Liver (tissue), 9 donors: ENCODE data around the gene SLC32A1. TPM values are rescaled to one million over a fixed set of nuclear protein-coding genes. Genes with fewer than 3 reads are reported as not detected.

Experiments
- DNase-seq: peaks from one replicate; pipeline ENCODE4 v3.0.0-alpha.2; 2017; ENCODE audit warnings: low spot score
- H3K27ac ChIP-seq, 2 donors: one replicate each; pipeline ENCODE4 v1.7.0; 2013; ENCODE audit warnings: inconsistent platforms in 2 of 2, low read length in 2 of 2, control low read depth in 1 of 2, low read depth in 1 of 2, mild to moderate bottlenecking in 1 of 2
- H3K27me3 ChIP-seq, 4 donors: one replicate each; pipeline versions ENCODE4 v1.6.1 to v1.7.0; 2013; ENCODE audit warnings: low read length in 3 of 4, inconsistent platforms in 1 of 4, mild to moderate bottlenecking in 1 of 4, moderate library complexity in 1 of 4; ENCODE audit not compliant: control insufficient read depth in 4 of 4, insufficient read depth in 4 of 4
- H3K36me3 ChIP-seq, 4 donors: one replicate each; pipeline versions ENCODE4 v1.6.1 to v1.7.0; 2013; ENCODE audit warnings: low read length in 3 of 4, mild to moderate bottlenecking in 3 of 4, low read depth in 1 of 4, moderate library complexity in 1 of 4; ENCODE audit not compliant: control insufficient read depth in 4 of 4, insufficient read depth in 3 of 4
- H3K4me1 ChIP-seq, 4 donors: one replicate each; pipeline versions ENCODE4 v1.6.1 to v1.7.0; 2013; ENCODE audit warnings: low read length in 3 of 4, mild to moderate bottlenecking in 3 of 4, moderate library complexity in 1 of 4; ENCODE audit not compliant: control insufficient read depth in 4 of 4, insufficient read depth in 4 of 4
- H3K4me3 ChIP-seq, 3 donors: one replicate each; pipeline versions ENCODE4 v1.6.1 to v1.7.0; 2013; ENCODE audit warnings: low read length in 3 of 3, control low read depth in 1 of 3, low read depth in 1 of 3, mild to moderate bottlenecking in 1 of 3
- H3K9ac ChIP-seq, 2 donors: one replicate each; pipeline ENCODE4 v1.7.0; 2013; ENCODE audit warnings: low read length in 2 of 2, mild to moderate bottlenecking in 2 of 2, moderate library complexity in 2 of 2, control low read depth in 1 of 2, low read depth in 1 of 2
- H3K9me3 ChIP-seq, 4 donors: one replicate each; pipeline versions ENCODE4 v1.6.1 to v1.7.0; 2013; ENCODE audit warnings: low read length in 3 of 4; ENCODE audit not compliant: control insufficient read depth in 4 of 4
- EGR1 ChIP-seq, 2 donors: IDR thresholded peaks; 2 replicates each; pipeline ENCODE4 v1.6.1; 2016 to 2018; ENCODE audit warnings: antibody characterized with exemption in 2 of 2, low read depth in 2 of 2
- FOXA1 ChIP-seq: IDR thresholded peaks from 2 replicates; pipeline ENCODE4 v1.6.1; 2016; ENCODE audit warnings: antibody characterized with exemption
- FOXA2 ChIP-seq: IDR thresholded peaks from 2 replicates; pipeline ENCODE4 v1.6.1; 2016; ENCODE audit warnings: antibody characterized with exemption
- GABPA ChIP-seq, 2 donors: IDR thresholded peaks in 1 of 2; conservative IDR thresholded peaks in 1 of 2; 2 replicates each; pipeline ENCODE4 v1.6.1; 2016; ENCODE audit warnings: antibody characterized with exemption in 2 of 2, mild to moderate bottlenecking in 1 of 2, moderate library complexity in 1 of 2
- HNF4A ChIP-seq, 2 donors: conservative IDR thresholded peaks; 2 replicates each; pipeline ENCODE4 v1.6.1; 2016; ENCODE audit warnings: antibody characterized with exemption in 2 of 2, mild to moderate bottlenecking in 2 of 2
- HNF4G ChIP-seq: IDR thresholded peaks from 2 replicates; pipeline ENCODE4 v1.6.1; 2016; ENCODE audit warnings: antibody characterized with exemption
- NR2F2 ChIP-seq: IDR thresholded peaks from 2 replicates; pipeline ENCODE4 v1.6.1; 2016; ENCODE audit warnings: antibody characterized with exemption
- RAD21 ChIP-seq, 2 donors: IDR thresholded peaks; 2 replicates each; pipeline ENCODE4 v1.6.1; 2016; ENCODE audit warnings: antibody characterized with exemption in 2 of 2, mild to moderate bottlenecking in 2 of 2
- RXRA ChIP-seq, 2 donors: IDR thresholded peaks; 2 replicates each; pipeline ENCODE4 v1.6.1; 2017 to 2018; ENCODE audit warnings: antibody characterized with exemption in 2 of 2, mild to moderate bottlenecking in 1 of 2
- SP1 ChIP-seq: IDR thresholded peaks from 2 replicates; pipeline ENCODE4 v1.6.1; 2018; ENCODE audit warnings: antibody characterized with exemption, mild to moderate bottlenecking
- TAF1 ChIP-seq: conservative IDR thresholded peaks from 2 replicates; pipeline ENCODE4 v1.6.1; 2016; ENCODE audit warnings: antibody characterized with exemption, mild to moderate bottlenecking
- YY1 ChIP-seq: IDR thresholded peaks from 2 replicates; pipeline ENCODE4 v1.6.1; 2016; ENCODE audit warnings: antibody characterized with exemption, mild to moderate bottlenecking
- WGBS: extraction: QIAGEN DNeasy Blood & Tissue Kit; methylation state at CpG from one replicate; pipeline ENCODE4 v1.1.7; 2013; 5-methylcytosine and 5-hydroxymethylcytosine counted together
- polyA plus RNA-seq, 2 donors: library from polyadenylated mRNA; stranded (reverse) in 1 of 2; unstranded in 1 of 2; fragments of 200-250 nt in 1 of 2; fragments of >200 nt in 1 of 2; fragmentation: Nextera tagmentation in 1 of 2; extraction: Ambion mirVana in 1 of 2; gene quantifications; one replicate each; pipeline versions ENCODE4 v1.2.1 to v1.2.3, GENCODE V29; 2013 to 2015
- total RNA-seq, 2 donors: library from RNA; depleted of rRNA; stranded (reverse); fragments of >200 nt; gene quantifications; one replicate each; pipeline ENCODE4 v1.2.3, GENCODE V29; 2014
- TF ChIP-seq, protein P1 (sequence below): IDR thresholded peaks from 2 replicates; pipeline ENCODE4 v1.6.1; 2016; ENCODE audit warnings: antibody characterized with exemption
- TF ChIP-seq, protein P2 (sequence below): IDR thresholded peaks from 2 replicates; pipeline ENCODE4 v1.6.1; 2016; ENCODE audit warnings: antibody characterized with exemption
- TF ChIP-seq, protein P3 (sequence below): fragments of 150-350 bp; IDR thresholded peaks from 2 replicates; pipeline ENCODE4 v1.5.1; 2017; ENCODE audit warnings: improper control_type of control experiment, low read depth, low read length; ENCODE audit not compliant: missing input control
- TF ChIP-seq, protein P4 (sequence below): IDR thresholded peaks from 2 replicates; pipeline ENCODE4 v1.6.1; 2016; ENCODE audit warnings: antibody characterized with exemption, mild to moderate bottlenecking
- donor health status: healthy.
- donor health status: healthy.
- donor health status: healthy.
- donor health status: healthy.
- donor health status: healthy.

SLC32A1 gene
- total and polyA plus RNA-seq, 4 donors, result not detected

- Histone ChIP-seq H3K27me3 (no peaks in the 10 kb centered on the region), H3K4me1 (peaks cover 2 to 20% (median 13%) of the 10 kb centered on the region in 4 donors), H3K27ac (no peak overlapping the region), H3K4me3 (no peak overlapping the region), H3K36me3 (peaks cover 9 to 30% (median 16%) of the 10 kb centered on the region in 4 donors), H3K9ac (no peak overlapping the region), H3K9me3 (no peaks in the 10 kb centered on the region)
- WGBS, result 92% methylated on average over 13 of the region's 13 CpGs
- TF ChIP-seq TAF1 (no peak), YY1 (no peak), EGR1 (IDR thresholded peaks at IDR 0.05; ENCODE audit: low read depth in 2 of 2) (no peak), GABPA (IDR thresholded peaks at IDR 0.05 in 1 of 2, conservative IDR thresholded peaks at IDR 0.05 in 1 of 2) (no peak), HNF4A (conservative IDR thresholded peaks at IDR 0.05) (no peak), NR2F2 (no peak), FOXA1 (no peak), SP1 (no peak)
- TF ChIP-seq, protein P1, sequence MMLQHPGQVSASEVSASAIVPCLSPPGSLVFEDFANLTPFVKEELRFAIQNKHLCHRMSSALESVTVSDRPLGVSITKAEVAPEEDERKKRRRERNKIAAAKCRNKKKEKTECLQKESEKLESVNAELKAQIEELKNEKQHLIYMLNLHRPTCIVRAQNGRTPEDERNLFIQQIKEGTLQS, result no peak
- no peak for DNase-seq
These were observed 45.4 kb downstream of the SLC32A1 start for GRCh38 chr20:38769376-38770295.

GRCh38 chr20:38770546-38770945, 46.3 kb downstream of the SLC32A1 start:
- H3K27me3 ChIP-seq, result no peaks in the 10 kb centered on the region
- H3K4me1 ChIP-seq, result peaks cover 0 to 15% (median 6%) of the 10 kb centered on the region in 4 donors
- WGBS, result 93% methylated on average over 3 of the region's 3 CpGs
- DNase-seq, result no peak
- TF ChIP-seq, protein P2, sequence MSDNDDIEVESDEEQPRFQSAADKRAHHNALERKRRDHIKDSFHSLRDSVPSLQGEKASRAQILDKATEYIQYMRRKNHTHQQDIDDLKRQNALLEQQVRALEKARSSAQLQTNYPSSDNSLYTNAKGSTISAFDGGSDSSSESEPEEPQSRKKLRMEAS, result no peak
- TF ChIP-seq HNF4A (conservative IDR thresholded peaks at IDR 0.05) (no peak), FOXA1 (no peak), SP1 (no peak), FOXA2 (no peak), HNF4G (no peak), YY1 (no peak), EGR1 (IDR thresholded peaks at IDR 0.05; ENCODE audit: low read depth in 2 of 2) (no peak)
- TF ChIP-seq, protein P1, result no peak
- TF ChIP-seq, protein P3, sequence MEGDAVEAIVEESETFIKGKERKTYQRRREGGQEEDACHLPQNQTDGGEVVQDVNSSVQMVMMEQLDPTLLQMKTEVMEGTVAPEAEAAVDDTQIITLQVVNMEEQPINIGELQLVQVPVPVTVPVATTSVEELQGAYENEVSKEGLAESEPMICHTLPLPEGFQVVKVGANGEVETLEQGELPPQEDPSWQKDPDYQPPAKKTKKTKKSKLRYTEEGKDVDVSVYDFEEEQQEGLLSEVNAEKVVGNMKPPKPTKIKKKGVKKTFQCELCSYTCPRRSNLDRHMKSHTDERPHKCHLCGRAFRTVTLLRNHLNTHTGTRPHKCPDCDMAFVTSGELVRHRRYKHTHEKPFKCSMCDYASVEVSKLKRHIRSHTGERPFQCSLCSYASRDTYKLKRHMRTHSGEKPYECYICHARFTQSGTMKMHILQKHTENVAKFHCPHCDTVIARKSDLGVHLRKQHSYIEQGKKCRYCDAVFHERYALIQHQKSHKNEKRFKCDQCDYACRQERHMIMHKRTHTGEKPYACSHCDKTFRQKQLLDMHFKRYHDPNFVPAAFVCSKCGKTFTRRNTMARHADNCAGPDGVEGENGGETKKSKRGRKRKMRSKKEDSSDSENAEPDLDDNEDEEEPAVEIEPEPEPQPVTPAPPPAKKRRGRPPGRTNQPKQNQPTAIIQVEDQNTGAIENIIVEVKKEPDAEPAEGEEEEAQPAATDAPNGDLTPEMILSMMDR, result no peak
- H3K27ac ChIP-seq, result peak overlapping the region in 1 of 2 donors; percentile 33
- H3K36me3 ChIP-seq, result peaks cover 9 to 30% (median 16%) of the 10 kb centered on the region in 4 donors
- no peak overlapping the region for H3K9ac ChIP-seq
- H3K4me3 ChIP-seq, result no peak overlapping the region
- no peaks in the 10 kb centered on the region for H3K9me3 ChIP-seq

GRCh38 chr20:38770970-38771369, 46.7 kb downstream of the SLC32A1 start:
- Histone ChIP-seq H3K4me1 (peaks cover 0 to 11% (median 2%) of the 10 kb centered on the region in 4 donors), H3K36me3 (peaks cover 9 to 30% (median 16%) of the 10 kb centered on the region in 4 donors), H3K9me3 (no peaks in the 10 kb centered on the region), H3K27ac (peak overlapping the region in 1 of 2 donors; percentile 33), H3K4me3 (no peak overlapping the region), H3K9ac (no peak overlapping the region), H3K27me3 (no peaks in the 10 kb centered on the region)
- no peak for DNase-seq
- WGBS, result 90% methylated on average over 7 of the region's 7 CpGs
- TF ChIP-seq, protein P3, result no peak
- TF ChIP-seq GABPA (IDR thresholded peaks at IDR 0.05 in 1 of 2, conservative IDR thresholded peaks at IDR 0.05 in 1 of 2), result no peak
- TF ChIP-seq HNF4G, result no peak
- TF ChIP-seq RXRA (IDR thresholded peaks at IDR 0.05), result no peak
- TF ChIP-seq, protein P4, sequence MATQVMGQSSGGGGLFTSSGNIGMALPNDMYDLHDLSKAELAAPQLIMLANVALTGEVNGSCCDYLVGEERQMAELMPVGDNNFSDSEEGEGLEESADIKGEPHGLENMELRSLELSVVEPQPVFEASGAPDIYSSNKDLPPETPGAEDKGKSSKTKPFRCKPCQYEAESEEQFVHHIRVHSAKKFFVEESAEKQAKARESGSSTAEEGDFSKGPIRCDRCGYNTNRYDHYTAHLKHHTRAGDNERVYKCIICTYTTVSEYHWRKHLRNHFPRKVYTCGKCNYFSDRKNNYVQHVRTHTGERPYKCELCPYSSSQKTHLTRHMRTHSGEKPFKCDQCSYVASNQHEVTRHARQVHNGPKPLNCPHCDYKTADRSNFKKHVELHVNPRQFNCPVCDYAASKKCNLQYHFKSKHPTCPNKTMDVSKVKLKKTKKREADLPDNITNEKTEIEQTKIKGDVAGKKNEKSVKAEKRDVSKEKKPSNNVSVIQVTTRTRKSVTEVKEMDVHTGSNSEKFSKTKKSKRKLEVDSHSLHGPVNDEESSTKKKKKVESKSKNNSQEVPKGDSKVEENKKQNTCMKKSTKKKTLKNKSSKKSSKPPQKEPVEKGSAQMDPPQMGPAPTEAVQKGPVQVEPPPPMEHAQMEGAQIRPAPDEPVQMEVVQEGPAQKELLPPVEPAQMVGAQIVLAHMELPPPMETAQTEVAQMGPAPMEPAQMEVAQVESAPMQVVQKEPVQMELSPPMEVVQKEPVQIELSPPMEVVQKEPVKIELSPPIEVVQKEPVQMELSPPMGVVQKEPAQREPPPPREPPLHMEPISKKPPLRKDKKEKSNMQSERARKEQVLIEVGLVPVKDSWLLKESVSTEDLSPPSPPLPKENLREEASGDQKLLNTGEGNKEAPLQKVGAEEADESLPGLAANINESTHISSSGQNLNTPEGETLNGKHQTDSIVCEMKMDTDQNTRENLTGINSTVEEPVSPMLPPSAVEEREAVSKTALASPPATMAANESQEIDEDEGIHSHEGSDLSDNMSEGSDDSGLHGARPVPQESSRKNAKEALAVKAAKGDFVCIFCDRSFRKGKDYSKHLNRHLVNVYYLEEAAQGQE, result no peak
- no peak for TF ChIP-seq EGR1 (IDR thresholded peaks at IDR 0.05; ENCODE audit: low read depth in 2 of 2)
- TF ChIP-seq FOXA2, result no peak
- TF ChIP-seq RAD21 (IDR thresholded peaks at IDR 0.05), result no peak
- TF ChIP-seq HNF4A (conservative IDR thresholded peaks at IDR 0.05), result no peak
- TF ChIP-seq, protein P1, result no peak
